ENCODE data around the gene VMP1. TPM values are rescaled to one million over a fixed set of nuclear protein-coding genes. Genes with fewer than 3 reads are reported as not detected.

VMP1 gene
- total RNA-seq, 1 experiment from 2014 or later, result 236 TPM

DNA sequence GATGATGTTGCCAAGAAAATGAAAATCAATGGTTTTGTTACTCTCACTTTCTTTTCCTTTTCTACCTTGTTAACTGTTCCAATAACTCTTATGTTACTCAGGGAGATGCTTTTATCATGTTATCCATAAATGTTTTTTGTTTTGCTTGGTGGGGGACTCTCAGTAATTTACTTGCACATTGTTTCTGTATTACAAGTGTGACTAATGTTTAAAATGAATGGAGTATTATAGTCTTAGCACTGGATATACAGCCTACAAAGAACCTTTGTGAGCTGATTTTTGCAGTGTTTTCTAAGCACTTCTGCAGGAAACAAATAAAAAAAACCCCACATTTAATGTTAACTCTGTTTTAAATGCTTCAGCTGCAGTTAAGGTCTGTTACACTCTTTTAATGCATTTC, 12.1 kb downstream of the VMP1 start:
- peaks cover 94% of the 10 kb centered on the region for H3K79me2 ChIP-seq (ENCODE audit: low read depth)
- H3K27ac ChIP-seq, result no peak overlapping the region
- no peaks in the 10 kb centered on the region for H3K36me3 ChIP-seq (ENCODE audit: low read depth)
- no peak overlapping the region for H3K4me2 ChIP-seq
- intact Hi-C loops (cut with micrococcal nuclease; ENCODE audit: unreplicated experiment), result no loop called here
- POLR2A ChIA-PET (ENCODE audit: unreplicated experiment), result no interaction called here
- H3K9me2 ChIP-seq (ENCODE audit: insufficient read depth), result no peaks in the 10 kb centered on the region
- CTCF ChIA-PET, result no interaction called here
- no peaks in the 10 kb centered on the region for H3K9me3 ChIP-seq (ENCODE audit: insufficient read depth, low read depth)
- no TSS peak for BruUV-seq (replicated peaks)
- no peak for DNase-seq
- TF ChIP-seq, protein P1, sequence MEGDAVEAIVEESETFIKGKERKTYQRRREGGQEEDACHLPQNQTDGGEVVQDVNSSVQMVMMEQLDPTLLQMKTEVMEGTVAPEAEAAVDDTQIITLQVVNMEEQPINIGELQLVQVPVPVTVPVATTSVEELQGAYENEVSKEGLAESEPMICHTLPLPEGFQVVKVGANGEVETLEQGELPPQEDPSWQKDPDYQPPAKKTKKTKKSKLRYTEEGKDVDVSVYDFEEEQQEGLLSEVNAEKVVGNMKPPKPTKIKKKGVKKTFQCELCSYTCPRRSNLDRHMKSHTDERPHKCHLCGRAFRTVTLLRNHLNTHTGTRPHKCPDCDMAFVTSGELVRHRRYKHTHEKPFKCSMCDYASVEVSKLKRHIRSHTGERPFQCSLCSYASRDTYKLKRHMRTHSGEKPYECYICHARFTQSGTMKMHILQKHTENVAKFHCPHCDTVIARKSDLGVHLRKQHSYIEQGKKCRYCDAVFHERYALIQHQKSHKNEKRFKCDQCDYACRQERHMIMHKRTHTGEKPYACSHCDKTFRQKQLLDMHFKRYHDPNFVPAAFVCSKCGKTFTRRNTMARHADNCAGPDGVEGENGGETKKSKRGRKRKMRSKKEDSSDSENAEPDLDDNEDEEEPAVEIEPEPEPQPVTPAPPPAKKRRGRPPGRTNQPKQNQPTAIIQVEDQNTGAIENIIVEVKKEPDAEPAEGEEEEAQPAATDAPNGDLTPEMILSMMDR (conservative IDR thresholded peaks at IDR 0.05), result no peak
- no peak for TF ChIP-seq EZH2 (IDR thresholded peaks at IDR 0.05; ENCODE audit: low read depth)
- H3F3A ChIP-seq (ENCODE audit: insufficient read depth, low read depth), result no peaks in the 10 kb centered on the region
- no peak overlapping the region for H2AFZ ChIP-seq
- no peaks in the 10 kb centered on the region for H3K27me3 ChIP-seq (ENCODE audit: insufficient read depth, low read depth)
- H4K20me1 ChIP-seq (ENCODE audit: insufficient read depth), result peaks cover 14% of the 10 kb centered on the region
- H3K4me3 ChIP-seq, result no peak overlapping the region
- H3K4me1 ChIP-seq (replicated peaks; ENCODE audit: insufficient read depth), result no peaks in the 10 kb centered on the region

DNA sequence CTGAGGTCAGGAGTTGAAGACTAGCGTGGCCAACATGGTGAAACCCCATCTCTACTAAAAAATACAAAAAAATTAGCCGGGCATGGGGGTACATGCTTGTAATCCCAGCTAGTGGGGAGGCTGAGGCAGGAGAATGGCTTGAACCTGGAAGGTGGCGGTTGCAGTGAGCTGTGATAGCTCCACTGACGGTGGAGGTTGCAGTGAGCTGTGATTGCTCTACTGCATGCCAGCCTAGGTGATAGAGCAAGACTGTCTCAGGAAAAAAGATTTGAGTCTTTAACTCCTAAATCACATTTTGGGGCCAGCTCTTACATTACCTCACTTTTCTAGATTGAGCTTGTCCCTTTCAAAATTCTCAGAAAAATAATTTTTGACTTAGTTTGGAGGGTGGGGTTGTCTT, 15.2 kb downstream of the VMP1 start:
- H3K9me2 ChIP-seq (ENCODE audit: insufficient read depth), result no peaks in the 10 kb centered on the region
- peaks cover 86% of the 10 kb centered on the region for H3K79me2 ChIP-seq (ENCODE audit: low read depth)
- no peaks in the 10 kb centered on the region for H3K36me3 ChIP-seq (ENCODE audit: low read depth)
- no peaks in the 10 kb centered on the region for H3K9me3 ChIP-seq (ENCODE audit: insufficient read depth, low read depth)
- POLR2A ChIA-PET (ENCODE audit: unreplicated experiment), result interaction anchor here (0.6 kb wide), 1 partner anchor 471 kb away, joined by 3 read pairs; no protein-coding TSS in a partner anchor
- H4K20me1 ChIP-seq (ENCODE audit: insufficient read depth), result peaks cover 3% of the 10 kb centered on the region
- CTCF ChIA-PET, result no interaction called here
- no peak overlapping the region for H2AFZ ChIP-seq
- no peak overlapping the region for H3K4me3 ChIP-seq
- no TSS peak for BruUV-seq (replicated peaks)
- H3K4me2 ChIP-seq, result no peak overlapping the region
- peaks cover 10% of the 10 kb centered on the region for H3K4me1 ChIP-seq (replicated peaks; ENCODE audit: insufficient read depth)
- intact Hi-C loops (cut with micrococcal nuclease; ENCODE audit: unreplicated experiment), result no loop called here
- no peak for DNase-seq
- H3K27me3 ChIP-seq (ENCODE audit: insufficient read depth, low read depth), result no peaks in the 10 kb centered on the region
- no peak overlapping the region for H3K27ac ChIP-seq
- H3F3A ChIP-seq (ENCODE audit: insufficient read depth, low read depth), result peaks cover 10% of the 10 kb centered on the region; the same call in 1 of the 2 replicates
- TF ChIP-seq, protein P1 (conservative IDR thresholded peaks at IDR 0.05), result no peak
- no peak for TF ChIP-seq EZH2 (IDR thresholded peaks at IDR 0.05; ENCODE audit: low read depth)

DNA sequence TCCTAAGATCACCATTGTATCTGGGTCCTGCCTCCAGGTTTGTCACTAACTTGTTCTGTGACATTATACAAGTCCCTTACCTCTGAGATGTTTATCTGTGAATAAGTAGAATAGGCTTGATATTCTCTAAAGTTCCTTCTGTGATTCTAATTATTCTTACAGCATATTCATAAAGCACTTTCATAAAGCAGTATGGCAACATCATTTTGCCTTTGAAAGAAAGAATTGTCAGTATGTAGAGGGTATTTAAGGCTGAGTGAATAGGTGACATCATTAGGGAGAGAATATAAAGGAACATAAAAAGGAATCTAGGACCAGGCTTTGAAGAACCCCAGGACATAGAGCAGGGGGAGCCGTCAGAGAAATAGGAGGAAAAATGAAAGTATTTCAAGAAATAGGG, 15.6 kb downstream of the VMP1 start:
- peaks cover 86% of the 10 kb centered on the region for H3K79me2 ChIP-seq (ENCODE audit: low read depth)
- H3K36me3 ChIP-seq (ENCODE audit: low read depth), result no peaks in the 10 kb centered on the region
- H3K9me2 ChIP-seq (ENCODE audit: insufficient read depth), result no peaks in the 10 kb centered on the region
- H4K20me1 ChIP-seq (ENCODE audit: insufficient read depth), result peaks cover 3% of the 10 kb centered on the region
- H3K4me1 ChIP-seq (replicated peaks; ENCODE audit: insufficient read depth), result peaks cover 10% of the 10 kb centered on the region
- no TSS peak for BruUV-seq (replicated peaks)
- H3F3A ChIP-seq (ENCODE audit: insufficient read depth, low read depth), result peaks cover 10% of the 10 kb centered on the region; the same call in 1 of the 2 replicates
- no peaks in the 10 kb centered on the region for H3K9me3 ChIP-seq (ENCODE audit: insufficient read depth, low read depth)
- no peak overlapping the region for H3K27ac ChIP-seq
- intact Hi-C loops (cut with micrococcal nuclease; ENCODE audit: unreplicated experiment), result no loop called here
- no peak for DNase-seq
- H3K4me3 ChIP-seq, result no peak overlapping the region
- ChIA-PET CTCF (no interaction called here), POLR2A (ENCODE audit: unreplicated experiment) (no interaction called here)
- TF ChIP-seq, protein P1 (conservative IDR thresholded peaks at IDR 0.05), result no peak
- no peak for TF ChIP-seq EZH2 (IDR thresholded peaks at IDR 0.05; ENCODE audit: low read depth)
- H3K27me3 ChIP-seq (ENCODE audit: insufficient read depth, low read depth), result no peaks in the 10 kb centered on the region
- H2AFZ ChIP-seq, result no peak overlapping the region
- no peak overlapping the region for H3K4me2 ChIP-seq

All from PC-9 (cell line).